RWPE1 (cell line): ENCODE results near the gene GID4.
A peak's percentile ranks its signal among the peaks of the same experiment; 100 is the strongest.

Experiments used
- CTCF ChIA-PET: fragments of 350-600 bp; sonication (Branson Sonifier 250); formaldehyde crosslinking; extraction: SDS; loops from one replicate; lab custom pipeline; 2021; lab: Yijun Ruan, JAX
- POLR2A ChIA-PET: fragments of 400-600 bp; formaldehyde crosslinking; extraction: SDS; loops from one replicate; lab custom pipeline; 2020; ENCODE audit warnings: antibody characterized with exemption; ENCODE audit not compliant: low non-redundant PET; lab: Yijun Ruan, JAX
- DNase-seq: peaks from one replicate; pipeline ENCODE4 v3.0.0; 2012; ENCODE audit warnings: low spot score
- H3K27ac ChIP-seq: fragments of 450-650 bp; 2 replicates; pipeline ENCODE4 v1.5.1; 2017
- TF ChIP-seq, protein P1 (sequence below): fragments of 450-650 bp; conservative IDR thresholded peaks from 2 replicates; pipeline ENCODE4 v1.5.1; 2017; ENCODE audit warnings: low read depth, mild to moderate bottlenecking

GID4 gene

DNA sequence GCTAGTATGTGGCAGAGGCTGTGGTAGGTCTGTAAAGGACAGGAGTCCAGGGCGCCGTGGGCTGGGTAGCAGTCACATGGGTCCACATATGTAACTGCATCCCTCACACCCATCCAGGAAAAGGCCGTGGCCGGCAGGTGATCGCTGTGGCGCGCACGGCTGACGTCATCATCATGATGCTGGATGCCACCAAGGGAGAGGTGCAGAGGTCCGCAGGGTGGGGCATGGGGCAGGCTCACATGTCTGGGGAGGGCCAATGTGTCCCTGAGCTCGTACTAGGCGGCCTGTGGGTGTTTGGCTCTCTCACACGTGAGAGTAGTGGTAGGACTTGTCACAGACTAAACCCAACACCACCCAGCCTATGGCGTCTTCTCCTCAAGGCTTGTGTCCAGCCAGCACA is 60.3 kb downstream of the GID4 start:
- peak overlapping the region; percentile 2; the same call in 1 of the 2 replicates for H3K27ac ChIP-seq
- CTCF ChIA-PET: no interaction called here
- no peak for DNase-seq
- POLR2A ChIA-PET: no interaction called here
- TF ChIP-seq, protein P1, sequence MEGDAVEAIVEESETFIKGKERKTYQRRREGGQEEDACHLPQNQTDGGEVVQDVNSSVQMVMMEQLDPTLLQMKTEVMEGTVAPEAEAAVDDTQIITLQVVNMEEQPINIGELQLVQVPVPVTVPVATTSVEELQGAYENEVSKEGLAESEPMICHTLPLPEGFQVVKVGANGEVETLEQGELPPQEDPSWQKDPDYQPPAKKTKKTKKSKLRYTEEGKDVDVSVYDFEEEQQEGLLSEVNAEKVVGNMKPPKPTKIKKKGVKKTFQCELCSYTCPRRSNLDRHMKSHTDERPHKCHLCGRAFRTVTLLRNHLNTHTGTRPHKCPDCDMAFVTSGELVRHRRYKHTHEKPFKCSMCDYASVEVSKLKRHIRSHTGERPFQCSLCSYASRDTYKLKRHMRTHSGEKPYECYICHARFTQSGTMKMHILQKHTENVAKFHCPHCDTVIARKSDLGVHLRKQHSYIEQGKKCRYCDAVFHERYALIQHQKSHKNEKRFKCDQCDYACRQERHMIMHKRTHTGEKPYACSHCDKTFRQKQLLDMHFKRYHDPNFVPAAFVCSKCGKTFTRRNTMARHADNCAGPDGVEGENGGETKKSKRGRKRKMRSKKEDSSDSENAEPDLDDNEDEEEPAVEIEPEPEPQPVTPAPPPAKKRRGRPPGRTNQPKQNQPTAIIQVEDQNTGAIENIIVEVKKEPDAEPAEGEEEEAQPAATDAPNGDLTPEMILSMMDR: no peak

GRCh38 chr17:18100616-18101015 is 61.4 kb downstream of the GID4 start:
- TF ChIP-seq, protein P1: no peak
- ChIA-PET POLR2A (no interaction called here), CTCF (interaction anchor here (0.5 to 0.6 kb wide), 2 partner anchors 46 to 562 kb away, joined by 4 to 6 read pairs; no protein-coding TSS in a partner anchor)
- H3K27ac ChIP-seq: no peak overlapping the region
- DNase-seq: no peak

DNA sequence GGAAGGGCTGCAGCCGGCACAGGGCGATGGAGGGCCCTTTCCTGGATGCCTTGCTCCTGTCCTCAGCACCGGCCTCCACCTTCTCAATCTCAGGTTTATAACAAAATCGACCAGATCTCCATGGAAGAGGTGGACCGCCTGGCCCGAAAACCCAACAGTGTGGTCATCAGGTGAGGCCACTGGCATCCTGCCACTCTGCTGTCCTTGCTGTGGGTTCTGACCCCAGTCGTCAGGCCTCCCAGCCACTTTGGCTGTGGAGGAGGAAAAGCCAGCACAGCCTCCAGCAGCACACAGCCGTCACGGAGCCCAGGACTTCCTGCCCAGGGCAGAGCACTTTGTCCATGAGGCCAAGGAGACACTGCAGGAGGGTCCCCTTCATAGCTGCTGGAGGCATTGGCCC is 62.6 kb downstream of the GID4 start:
- POLR2A ChIA-PET: no interaction called here
- H3K27ac ChIP-seq: peak overlapping the region; percentile 9; the same call in 1 of the 2 replicates

DNA sequence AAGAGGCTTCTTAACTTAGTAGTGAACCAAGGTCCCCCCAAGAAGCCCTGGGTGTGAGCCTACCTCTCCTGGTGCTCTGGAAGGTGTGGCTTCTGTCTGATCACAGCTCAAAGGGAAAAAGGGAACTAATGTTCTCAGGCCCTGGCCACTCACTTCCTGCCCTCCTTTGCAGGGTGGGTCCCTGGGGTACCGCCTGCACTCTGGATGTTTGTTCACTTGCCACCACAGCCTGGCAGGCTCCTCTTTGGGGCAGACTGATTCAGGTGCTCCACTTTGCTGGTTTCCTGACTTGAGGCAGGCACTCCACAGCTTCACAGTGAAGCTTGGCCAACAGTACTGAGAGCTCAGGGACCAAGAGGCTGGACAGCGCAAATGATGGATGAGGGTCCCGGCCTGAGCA is 63.4 kb downstream of the GID4 start:
- CTCF ChIA-PET: no interaction called here
- TF ChIP-seq, protein P1: no peak
- POLR2A ChIA-PET: no interaction called here
- peak overlapping the region; percentile 17 for H3K27ac ChIP-seq
- no peak for DNase-seq

More for the DNA sequence above, 62.6 kb downstream of the GID4 start:
- DNase-seq: no peak
- TF ChIP-seq, protein P1: no peak
- CTCF ChIA-PET: no interaction called here

DNA sequence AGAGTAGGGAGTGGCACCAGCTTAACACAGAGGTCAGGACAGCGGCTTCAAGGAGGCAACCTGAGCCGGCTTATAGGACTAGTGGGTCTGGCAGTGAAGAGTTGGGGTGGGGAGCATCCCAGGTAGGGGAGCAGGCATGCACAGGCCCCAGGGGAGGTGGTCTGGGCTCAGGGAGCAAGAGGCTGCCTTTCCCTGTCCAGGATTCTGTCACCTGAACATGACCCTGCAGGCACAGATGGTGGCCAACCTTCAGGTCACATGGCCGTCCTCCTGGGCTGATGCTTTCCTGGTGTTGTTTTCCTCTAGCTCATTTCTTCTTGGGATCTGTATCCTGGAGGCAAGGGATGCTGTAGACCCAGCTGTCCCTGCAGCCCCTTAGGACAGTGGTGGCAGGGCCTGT is 65.8 kb downstream of the GID4 start:
- no peak for DNase-seq
- peak overlapping the region; percentile 3; the same call in 1 of the 2 replicates for H3K27ac ChIP-seq
- TF ChIP-seq, protein P1: no peak
- CTCF ChIA-PET: no interaction called here
- POLR2A ChIA-PET: no interaction called here

DNA sequence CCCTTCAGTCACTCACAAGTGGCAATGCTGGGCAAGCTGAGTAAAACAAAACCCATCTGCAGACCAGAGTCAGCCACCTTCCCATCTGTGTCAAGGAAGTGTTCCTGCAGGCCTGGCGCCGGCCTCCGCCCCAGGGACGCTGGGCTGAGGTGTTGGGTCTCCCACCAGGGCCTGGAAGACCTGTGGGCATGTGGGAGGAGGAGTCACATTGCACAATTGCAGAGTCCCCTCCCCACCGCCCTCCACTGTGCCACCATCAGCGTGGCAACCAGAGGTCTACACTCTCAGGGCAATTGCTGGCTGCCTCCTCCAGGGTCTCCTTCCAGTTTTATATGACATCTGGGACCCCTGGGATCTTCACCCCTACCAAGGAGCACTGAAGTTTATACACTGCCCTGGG is 66.4 kb downstream of the GID4 start:
- no peak for DNase-seq
- H3K27ac ChIP-seq: no peak overlapping the region
- TF ChIP-seq, protein P1: no peak
- ChIA-PET CTCF (no interaction called here), POLR2A (no interaction called here)

DNA sequence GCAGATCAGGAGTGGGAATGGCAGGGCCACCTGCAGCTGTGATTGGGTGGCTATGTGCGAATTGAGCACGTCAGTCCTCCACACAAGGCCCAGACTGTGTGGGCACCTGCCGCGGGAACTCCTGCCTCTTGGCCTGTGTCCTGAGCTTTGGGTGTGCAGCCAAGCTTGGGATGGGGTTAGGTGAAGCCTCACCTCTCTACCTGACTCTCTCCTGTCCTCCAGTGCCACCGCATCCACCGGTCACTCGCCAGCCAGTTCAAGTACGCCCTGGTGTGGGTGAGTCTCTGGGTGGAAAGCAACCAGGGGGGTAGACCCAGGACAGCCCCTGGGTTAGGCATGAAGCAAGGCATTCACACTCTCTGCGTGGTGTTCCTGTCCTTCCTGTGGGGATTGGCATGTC is 67.0 kb downstream of the GID4 start:
- no peak for DNase-seq
- H3K27ac ChIP-seq: 0 out of 2 replicates have a peak overlapping the region, but pooled peaks have one; percentile 7
- TF ChIP-seq, protein P1: no peak
- CTCF ChIA-PET: no interaction called here
- POLR2A ChIA-PET: interaction anchor here (0.5 kb wide), 1 partner anchor 20 kb away, joined by 3 read pairs; no protein-coding TSS in a partner anchor
